IMR-90 (cell line): Measurements from ENCODE around the gene KIAA1586. TPM values are rescaled to one million over a fixed set of nuclear protein-coding genes. Genes with fewer than 3 reads are reported as not detected.
"Not testable (repeated sequence)": the region's sequence is repeated elsewhere in the genome, so short reads cannot be mapped to it uniquely, and the experiment has no call there.

Source experiments
- ATAC-seq: fragments of 200-7000 bp; cut with Tn5 transposase; 2 replicates; pipeline ENCODE4 v1.9.1; 2020; ENCODE audit warnings: low read depth, mild to moderate bottlenecking, moderate library complexity
- BruUV-seq: library from RNA; stranded (reverse); fragments of 400-500 nt; replicated peaks from 2 replicates; lab custom pipeline; 2021; lab: Mats Ljungman, UMichigan
- CTCF ChIA-PET: fragments of 300-600 bp; formaldehyde crosslinking; extraction: SDS; loops from one replicate; lab custom pipeline; 2021; ENCODE audit warnings: antibody characterized with exemption; lab: Yijun Ruan, JAX
- POLR2A ChIA-PET: fragments of 300-600 bp; sonication (Branson Sonifier 250); formaldehyde crosslinking; loops from one replicate; lab custom pipeline; 2022; ENCODE audit warnings: antibody characterized with exemption; ENCODE audit not compliant: unreplicated experiment; lab: Charles Lee
- DNase-seq: peaks from one replicate; pipeline ENCODE4 v3.0.0; 2013
- H2AFZ ChIP-seq: replicated peaks from 2 replicates; pipeline ENCODE3; 2013; ENCODE audit warnings: low read length, mild to moderate bottlenecking; ENCODE audit not compliant: poor library complexity
- H2AK5ac ChIP-seq: 2 replicates; pipeline ENCODE4 v1.6.1; 2013; ENCODE audit warnings: low read depth, low read length, inconsistent platforms
- H2AK9ac ChIP-seq: replicated peaks from 2 replicates; pipeline ENCODE3; 2013; ENCODE audit warnings: mild to moderate bottlenecking, low read depth, low read length, moderate library complexity; ENCODE audit not compliant: poor library complexity
- H2BK120ac ChIP-seq: 2 replicates; pipeline ENCODE4 v1.6.1; 2013; ENCODE audit warnings: low read depth, low read length, inconsistent platforms
- H2BK15ac ChIP-seq: 3 replicates; pipeline ENCODE4 v1.6.1; 2013; ENCODE audit warnings: low read depth, low read length, inconsistent platforms
- H2BK20ac ChIP-seq: 2 replicates; pipeline ENCODE4 v1.6.1; 2013; ENCODE audit warnings: low read depth, mild to moderate bottlenecking, inconsistent platforms, low read length, moderate library complexity
- H2BK5ac ChIP-seq: 2 replicates; pipeline ENCODE4 v1.6.1; 2013; ENCODE audit warnings: mild to moderate bottlenecking, low read depth, low read length, inconsistent platforms; ENCODE audit not compliant: poor library complexity, severe bottlenecking
- H3K14ac ChIP-seq: replicated peaks from 2 replicates; pipeline ENCODE4 v1.6.1; 2013; ENCODE audit warnings: low read depth, low read length, inconsistent platforms
- H3K18ac ChIP-seq: 2 replicates; pipeline ENCODE4 v1.6.1; 2013; ENCODE audit warnings: low read depth, low read length, control low read depth
- H3K23ac ChIP-seq: 2 replicates; pipeline ENCODE4 v1.6.1; 2013; ENCODE audit warnings: low read depth, low read length, inconsistent platforms
- H3K27ac ChIP-seq: 2 replicates; pipeline ENCODE4 v1.5.1; 2013; ENCODE audit warnings: mild to moderate bottlenecking, control low read depth, low read length; ENCODE audit not compliant: insufficient read depth
- H3K27me3 ChIP-seq: 2 replicates; pipeline ENCODE4 v1.6.1; 2013; ENCODE audit warnings: low read length; ENCODE audit not compliant: control insufficient read depth, insufficient read depth
- H3K36me3 ChIP-seq: 2 replicates; pipeline ENCODE4 v1.6.1; 2013; ENCODE audit warnings: low read length, mixed read lengths; ENCODE audit not compliant: control insufficient read depth, insufficient read depth
- H3K4ac ChIP-seq: 2 replicates; pipeline ENCODE4 v1.6.1; 2013; ENCODE audit warnings: low read depth, low read length, inconsistent platforms
- H3K4me1 ChIP-seq: 2 replicates; pipeline ENCODE4 v1.6.1; 2013; ENCODE audit warnings: low read length, mixed read lengths; ENCODE audit not compliant: control insufficient read depth, insufficient read depth
- H3K4me2 ChIP-seq: 2 replicates; pipeline ENCODE4 v1.6.1; 2013; ENCODE audit warnings: low read depth, mild to moderate bottlenecking, control low read depth, low read length, moderate library complexity
- H3K4me3 ChIP-seq: 2 replicates; pipeline ENCODE4 v1.5.1; 2013; ENCODE audit warnings: low read depth, mild to moderate bottlenecking, control low read depth, low read length, moderate library complexity; ENCODE audit not compliant: insufficient read depth
- H3K56ac ChIP-seq: 2 replicates; pipeline ENCODE4 v1.6.1; 2013; ENCODE audit warnings: low read length, inconsistent platforms; ENCODE audit not compliant: insufficient read depth; ENCODE audit errors: extremely low read depth
- H3K79me1 ChIP-seq, 2 experiments: 2 replicates each; pipeline ENCODE4 v1.6.1; 2013; ENCODE audit warnings: low read length in 2 of 2, inconsistent platforms in 1 of 2, low read depth in 1 of 2
- H3K9ac ChIP-seq: 2 replicates; pipeline ENCODE4 v1.6.1; 2013; ENCODE audit warnings: low read depth, low read length, control low read depth
- H3K9me1 ChIP-seq: 2 replicates; pipeline ENCODE4 v1.6.1; 2013; ENCODE audit warnings: low read length, inconsistent platforms; ENCODE audit not compliant: insufficient read depth
- H3K9me3 ChIP-seq: 2 replicates; pipeline ENCODE4 v1.6.1; 2013; ENCODE audit warnings: low read length; ENCODE audit not compliant: control insufficient read depth, insufficient read depth
- H4K20me1 ChIP-seq: 2 replicates; pipeline ENCODE4 v1.6.1; 2013; ENCODE audit warnings: low read length, inconsistent platforms; ENCODE audit not compliant: insufficient read depth
- H4K5ac ChIP-seq: 2 replicates; pipeline ENCODE4 v1.6.1; 2013; ENCODE audit warnings: mild to moderate bottlenecking, low read depth, low read length, control low read depth
- H4K8ac ChIP-seq, 2 experiments: 2 replicates each; pipeline ENCODE4 v1.6.1; 2013; ENCODE audit warnings: low read depth in 2 of 2, low read length in 2 of 2, control low read depth in 1 of 2, inconsistent platforms in 1 of 2
- H4K91ac ChIP-seq: 2 replicates; pipeline ENCODE4 v1.6.1; 2013; ENCODE audit warnings: low read depth, low read length, inconsistent platforms; ENCODE audit not compliant: insufficient read depth
- WGBS, 2 experiments: methylation state at CpG; one replicate each; pipeline versions ENCODE4 v1.1.5 to v1.1.7; 2013; ENCODE audit warnings: missing lambda C conversion rate in 2 of 2; ENCODE audit not compliant: insufficient read length in 1 of 2; ENCODE audit errors: extremely low coverage in 2 of 2; 5-methylcytosine and 5-hydroxymethylcytosine counted together
- dilution Hi-C: fragments of 300-500 bp; cut with HindIII; formaldehyde crosslinking; loops from one replicate; pipeline ENCODE4 v1.14.3; 2018; ENCODE audit warnings: low sequenced_read_pairs; ENCODE audit not compliant: unreplicated experiment
- in situ Hi-C: fragments of 300-500 bp; cut with MboI; formaldehyde crosslinking; loops from 3 replicates; pipeline ENCODE4 v1.14.3; 2019; ENCODE audit warnings: low sequenced_read_pairs, inconsistent platforms, mixed read lengths
- intact Hi-C: fragments of 100-400 bp; cut with micrococcal nuclease; formaldehyde crosslinking; loops from 2 replicates; pipeline ENCODE4 v1.10.0; 2022
- polyA plus RNA-seq, 3 experiments: library from polyadenylated mRNA; depleted of rRNA; stranded (reverse); fragments of >200 nt; gene quantifications; 2 replicates each; pipeline ENCODE4 v1.2.3, GENCODE V29; 2012; ENCODE audit warnings: low replicate concordance in 1 of 3
- total RNA-seq: library from RNA; depleted of rRNA; stranded (reverse); fragments of >200 nt; gene quantifications from 2 replicates; pipeline ENCODE4 v1.2.3, GENCODE V29; 2012

KIAA1586 gene
- total and polyA plus RNA-seq, 2 of the 4 experiments (the other 2 are of a cell fraction): 3.6 to 3.8 TPM

DNA sequence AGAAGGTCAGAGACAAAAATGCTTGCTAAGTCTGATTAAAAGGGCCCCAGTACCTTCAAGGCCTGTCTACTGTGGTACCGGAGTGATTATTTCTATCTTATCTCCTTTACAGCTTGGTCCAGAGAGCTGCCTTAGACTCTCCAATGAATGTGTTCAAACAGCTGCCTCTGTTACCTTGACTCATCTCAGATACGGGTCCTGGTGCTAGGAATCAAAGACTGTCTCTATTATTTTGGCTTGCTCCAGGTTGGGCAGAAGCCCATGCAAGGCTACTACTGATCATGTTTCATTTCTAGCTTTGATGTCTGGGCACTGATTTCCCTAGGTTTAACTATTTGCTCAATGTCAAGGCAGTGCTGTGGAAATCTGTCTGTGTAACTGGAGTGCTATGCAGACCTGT is 38.4 kb upstream of the KIAA1586 start:
- CTCF ChIA-PET, H3K79me1 ChIP-seq, H2AK9ac ChIP-seq, H4K8ac ChIP-seq, H2AK5ac ChIP-seq, H2BK5ac ChIP-seq, H3K4me2 ChIP-seq, H3K4me3 ChIP-seq, H4K91ac ChIP-seq, POLR2A ChIA-PET, BruUV-seq, H4K20me1 ChIP-seq, H2BK20ac ChIP-seq, H3K9ac ChIP-seq, H3K23ac ChIP-seq, in situ Hi-C loops, H3K36me3 ChIP-seq, H4K5ac ChIP-seq, ATAC-seq, H3K56ac ChIP-seq, H3K9me3 ChIP-seq, H2AFZ ChIP-seq, H3K27ac ChIP-seq, H3K18ac ChIP-seq, dilution Hi-C loops, H3K9me1 ChIP-seq, H3K4me1 ChIP-seq, intact Hi-C loops, H3K4ac ChIP-seq, H2BK120ac ChIP-seq, H3K27me3 ChIP-seq, H2BK15ac ChIP-seq, H3K14ac ChIP-seq, DNase-seq: not testable (repeated sequence)
- 89% methylated on average over 2 of the region's 2 CpGs; no CpG with 5 or more reads in 1 of the 2 experiments for WGBS, 2 experiments
